ENCODE data around the gene PRPF39. TPM values are rescaled to one million over a fixed set of nuclear protein-coding genes. Genes with fewer than 3 reads are reported as not detected.
"Not testable (repeated sequence)": the region's sequence is repeated elsewhere in the genome, so short reads cannot be mapped to it uniquely, and the experiment has no call there.

PRPF39 gene
- polyA plus RNA-seq, 2 of the 4 experiments (the other 2 are of a cell fraction), result 24.4 to 57.5 TPM

GRCh38 chr14:45140661-45141187, 56.8 kb downstream of the PRPF39 start:
- peak; percentile 60 to 69; a peak in 4 of 6 replicates for ATAC-seq
- ChIA-PET CTCF (no interaction called here), POLR2A (no interaction called here)
- Histone ChIP-seq H3K4me3 (no peak overlapping the region), H3K4me1 (peaks cover 15% of the 10 kb centered on the region; the same call in 2 of the 3 replicates), H3K4me2 (no peak overlapping the region), H3K27ac (no peak overlapping the region), H3K9me3 (no peaks in the 10 kb centered on the region)
- WGBS (ENCODE audit: missing lambda C conversion rate), result 91% methylated on average over 6 of the region's 6 CpGs
- DNase-seq (ENCODE audit: low read depth in 1 of 2, low spot score in 1 of 2), result peak in 1 of 2 experiments; percentile 15
- TF ChIP-seq RNF2 (IDR thresholded peaks at IDR 0.05; ENCODE audit: borderline replicate concordance, low read depth) (no peak), BCL3 (IDR thresholded peaks at IDR 0.05) (no peak), CEBPB (IDR thresholded peaks at IDR 0.05) (no peak)
- FAIRE-seq, result no peak

DNA sequence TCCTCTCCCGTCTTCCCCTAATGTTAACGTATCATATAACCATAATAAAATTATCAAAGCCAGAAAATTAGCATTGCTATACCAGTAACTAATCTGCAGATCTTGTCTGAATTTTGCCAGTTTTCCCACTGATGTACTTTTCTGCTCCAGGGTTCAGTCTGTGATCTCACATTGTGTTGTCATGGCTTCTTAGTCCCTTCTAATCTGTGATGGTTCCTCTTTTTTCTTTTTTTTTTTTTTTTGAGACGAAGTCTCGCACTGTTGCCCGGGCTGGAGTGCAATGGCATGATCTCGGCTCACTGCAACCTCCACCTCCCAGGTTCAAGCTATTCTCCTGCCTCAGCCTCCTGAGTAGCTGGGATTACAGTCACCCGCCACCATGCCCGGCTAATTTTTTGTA, 58.2 kb downstream of the PRPF39 start:
- DNase-seq (ENCODE audit: low read depth in 1 of 2, low spot score in 1 of 2); POLR2A ChIA-PET; ATAC-seq; H3K4me3 ChIP-seq; H3K4me2 ChIP-seq; FAIRE-seq; CTCF ChIA-PET; H3K27ac ChIP-seq; H3K9me3 ChIP-seq: not testable (repeated sequence)
- 94% methylated on average over 8 of the region's 8 CpGs for WGBS (ENCODE audit: missing lambda C conversion rate)
- H3K4me1 ChIP-seq, result peaks cover 12% of the 10 kb centered on the region; the same call in 2 of the 3 replicates

DNA sequence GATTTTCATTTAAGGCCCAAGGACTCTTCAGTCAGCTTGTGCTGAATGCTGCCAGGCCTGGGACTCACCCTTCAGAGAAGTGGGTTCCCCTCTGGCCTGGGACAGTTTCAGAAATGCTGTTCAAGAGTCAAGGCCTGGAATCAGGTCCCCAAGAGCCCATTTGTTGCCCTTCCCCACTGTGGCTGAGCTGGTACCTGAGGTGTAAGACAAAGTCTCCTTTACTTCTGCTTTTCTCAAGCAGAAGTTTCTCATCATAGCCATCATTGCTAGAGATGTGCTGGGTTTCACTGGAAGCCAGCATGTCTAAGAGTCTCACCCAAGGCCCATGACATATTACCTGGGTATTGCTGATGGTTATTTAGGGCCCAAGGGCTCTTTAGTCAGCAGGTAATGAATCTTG, 60.7 kb downstream of the PRPF39 start:
- POLR2A ChIA-PET, result no interaction called here
- ATAC-seq (no peak), DNase-seq (ENCODE audit: low read depth in 1 of 2, low spot score in 1 of 2) (no peak), FAIRE-seq (no peak)
- Histone ChIP-seq H3K27ac (no peak overlapping the region), H3K4me2 (no peak overlapping the region), H3K4me3 (no peak overlapping the region), H3K4me1 (no peaks in the 10 kb centered on the region), H3K9me3 (no peaks in the 10 kb centered on the region)
- CTCF ChIA-PET, result no interaction called here
- TF ChIP-seq KDM5A (IDR thresholded peaks at IDR 0.05), result no peak
- no peak for TF ChIP-seq NR3C1 (IDR thresholded peaks at IDR 0.05)
- no peak for TF ChIP-seq ZC3H11A (IDR thresholded peaks at IDR 0.05)
- TF ChIP-seq FOSL2 (IDR thresholded peaks at IDR 0.05), result no peak
- TF ChIP-seq FOSL2 (CRISPR knock-in tag; IDR thresholded peaks at IDR 0.05), result no peak
- TF ChIP-seq TP53 (CRISPR knock-in tag; IDR thresholded peaks at IDR 0.05), result no peak
- TF ChIP-seq RCOR1 (IDR thresholded peaks at IDR 0.05; ENCODE audit: low read depth, low read length), result no peak
- no peak for TF ChIP-seq CEBPB (IDR thresholded peaks at IDR 0.05)

DNA sequence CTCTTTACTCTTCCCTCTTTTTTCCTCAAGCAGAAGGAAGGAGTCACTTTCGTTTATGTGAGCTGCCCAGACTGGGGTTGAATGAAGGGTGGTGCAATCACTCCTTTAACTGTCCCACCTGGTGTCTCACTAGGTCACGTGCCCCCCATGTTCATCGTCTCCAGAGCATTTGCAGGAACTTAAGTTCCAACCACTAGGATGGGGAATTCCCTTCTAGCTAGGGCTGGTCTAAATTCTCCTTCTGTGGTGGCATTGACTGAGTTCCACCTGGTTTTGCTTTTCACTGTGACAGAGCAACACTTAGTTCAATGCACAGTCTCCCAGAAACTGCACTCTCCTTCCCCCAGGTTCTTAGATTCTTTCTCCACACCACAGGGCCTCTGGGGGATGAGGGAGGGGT, 61.3 kb downstream of the PRPF39 start:
- no peaks in the 10 kb centered on the region for H3K4me1 ChIP-seq
- no peak overlapping the region for H3K27ac ChIP-seq
- 74% methylated on average over 3 of the region's 3 CpGs for WGBS (ENCODE audit: missing lambda C conversion rate)
- ChIA-PET CTCF (no interaction called here), POLR2A (no interaction called here)
- FAIRE-seq (no peak), DNase-seq (ENCODE audit: low read depth in 1 of 2, low spot score in 1 of 2) (no peak), ATAC-seq (no peak)
- H3K9me3 ChIP-seq, result no peaks in the 10 kb centered on the region
- H3K4me2 ChIP-seq, result no peak overlapping the region
- no peak overlapping the region for H3K4me3 ChIP-seq
- TF ChIP-seq, protein P1, sequence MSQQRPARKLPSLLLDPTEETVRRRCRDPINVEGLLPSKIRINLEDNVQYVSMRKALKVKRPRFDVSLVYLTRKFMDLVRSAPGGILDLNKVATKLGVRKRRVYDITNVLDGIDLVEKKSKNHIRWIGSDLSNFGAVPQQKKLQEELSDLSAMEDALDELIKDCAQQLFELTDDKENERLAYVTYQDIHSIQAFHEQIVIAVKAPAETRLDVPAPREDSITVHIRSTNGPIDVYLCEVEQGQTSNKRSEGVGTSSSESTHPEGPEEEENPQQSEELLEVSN (IDR thresholded peaks at IDR 0.05; ENCODE audit: borderline replicate concordance, low read depth), result no peak
- TF ChIP-seq TFCP2L1 (CRISPR knock-in tag; IDR thresholded peaks at IDR 0.05), result no peak
- no peak for TF ChIP-seq SMC3 (IDR thresholded peaks at IDR 0.05)
- TF ChIP-seq FOSB (CRISPR knock-in tag; IDR thresholded peaks at IDR 0.05), result no peak
- TF ChIP-seq TP53 (CRISPR knock-in tag; IDR thresholded peaks at IDR 0.05), result no peak
- TF ChIP-seq MYC (IDR thresholded peaks at IDR 0.05; ENCODE audit: borderline replicate concordance, low read length), result no peak
- TF ChIP-seq RFX5 (IDR thresholded peaks at IDR 0.05), result no peak
- no peak for TF ChIP-seq GATA3 (IDR thresholded peaks at IDR 0.05; ENCODE audit: borderline replicate concordance)
- no peak for TF ChIP-seq CBX2 (IDR thresholded peaks at IDR 0.05; ENCODE audit: borderline replicate concordance, low read depth)
- TF ChIP-seq, protein P2, sequence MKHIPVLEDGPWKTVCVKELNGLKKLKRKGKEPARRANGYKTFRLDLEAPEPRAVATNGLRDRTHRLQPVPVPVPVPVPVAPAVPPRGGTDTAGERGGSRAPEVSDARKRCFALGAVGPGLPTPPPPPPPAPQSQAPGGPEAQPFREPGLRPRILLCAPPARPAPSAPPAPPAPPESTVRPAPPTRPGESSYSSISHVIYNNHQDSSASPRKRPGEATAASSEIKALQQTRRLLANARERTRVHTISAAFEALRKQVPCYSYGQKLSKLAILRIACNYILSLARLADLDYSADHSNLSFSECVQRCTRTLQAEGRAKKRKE (CRISPR knock-in tag; IDR thresholded peaks at IDR 0.05; ENCODE audit: low read depth), result no peak
- TF ChIP-seq ZFP36 (IDR thresholded peaks at IDR 0.05; ENCODE audit: borderline replicate concordance, partially characterized antibody), result no peak
- no peak for TF ChIP-seq NR3C1 (IDR thresholded peaks at IDR 0.05)
- no peak for TF ChIP-seq CHD4 (IDR thresholded peaks at IDR 0.05; ENCODE audit: borderline replicate concordance)
- no peak for TF ChIP-seq ZSCAN20 (CRISPR knock-in tag; IDR thresholded peaks at IDR 0.05)
- TF ChIP-seq, protein P3, sequence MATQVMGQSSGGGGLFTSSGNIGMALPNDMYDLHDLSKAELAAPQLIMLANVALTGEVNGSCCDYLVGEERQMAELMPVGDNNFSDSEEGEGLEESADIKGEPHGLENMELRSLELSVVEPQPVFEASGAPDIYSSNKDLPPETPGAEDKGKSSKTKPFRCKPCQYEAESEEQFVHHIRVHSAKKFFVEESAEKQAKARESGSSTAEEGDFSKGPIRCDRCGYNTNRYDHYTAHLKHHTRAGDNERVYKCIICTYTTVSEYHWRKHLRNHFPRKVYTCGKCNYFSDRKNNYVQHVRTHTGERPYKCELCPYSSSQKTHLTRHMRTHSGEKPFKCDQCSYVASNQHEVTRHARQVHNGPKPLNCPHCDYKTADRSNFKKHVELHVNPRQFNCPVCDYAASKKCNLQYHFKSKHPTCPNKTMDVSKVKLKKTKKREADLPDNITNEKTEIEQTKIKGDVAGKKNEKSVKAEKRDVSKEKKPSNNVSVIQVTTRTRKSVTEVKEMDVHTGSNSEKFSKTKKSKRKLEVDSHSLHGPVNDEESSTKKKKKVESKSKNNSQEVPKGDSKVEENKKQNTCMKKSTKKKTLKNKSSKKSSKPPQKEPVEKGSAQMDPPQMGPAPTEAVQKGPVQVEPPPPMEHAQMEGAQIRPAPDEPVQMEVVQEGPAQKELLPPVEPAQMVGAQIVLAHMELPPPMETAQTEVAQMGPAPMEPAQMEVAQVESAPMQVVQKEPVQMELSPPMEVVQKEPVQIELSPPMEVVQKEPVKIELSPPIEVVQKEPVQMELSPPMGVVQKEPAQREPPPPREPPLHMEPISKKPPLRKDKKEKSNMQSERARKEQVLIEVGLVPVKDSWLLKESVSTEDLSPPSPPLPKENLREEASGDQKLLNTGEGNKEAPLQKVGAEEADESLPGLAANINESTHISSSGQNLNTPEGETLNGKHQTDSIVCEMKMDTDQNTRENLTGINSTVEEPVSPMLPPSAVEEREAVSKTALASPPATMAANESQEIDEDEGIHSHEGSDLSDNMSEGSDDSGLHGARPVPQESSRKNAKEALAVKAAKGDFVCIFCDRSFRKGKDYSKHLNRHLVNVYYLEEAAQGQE (IDR thresholded peaks at IDR 0.05), result no peak
